HepG2 (cell line): ENCODE measurements around the gene MARCHF9. TPM values are rescaled to one million over a fixed set of nuclear protein-coding genes. Genes with fewer than 3 reads are reported as not detected.

Experiments used
- ATAC-seq: fragments of 200-7000 bp; cut with Tn5 transposase; 3 replicates; pipeline ENCODE4 v1.9.1; 2020; ENCODE audit warnings: mild to moderate bottlenecking, moderate library complexity
- BruUV-seq: library from RNA; stranded (reverse); fragments of 400-500 nt; replicated peaks from 2 replicates; lab custom pipeline; 2021; lab: Mats Ljungman, UMichigan
- CTCF ChIA-PET: fragments of 300-600 bp; formaldehyde crosslinking; extraction: SDS; loops from one replicate; lab custom pipeline; 2021; ENCODE audit warnings: low total read pairs, inconsistent platforms, low intra/inter-chr PET ratio; lab: Yijun Ruan, JAX
- POLR2A ChIA-PET: fragments of 350-600 bp; sonication (Branson Sonifier 250); formaldehyde crosslinking; loops from one replicate; lab custom pipeline; 2020; ENCODE audit warnings: antibody characterized with exemption, inconsistent platforms; lab: Yijun Ruan, JAX
- DNase-seq: peaks from one replicate; pipeline ENCODE4 v3.0.0-alpha.2; 2015; ENCODE audit warnings: low spot score
- FAIRE-seq: peaks from 3 replicates; lab custom pipeline; 2011; peaks lifted over from hg19 to GRCh38; lab: Jason Lieb, UNC
- H2AFZ ChIP-seq: one replicate; pipeline ENCODE4 v1.6.1; 2011; ENCODE audit warnings: low read length, inconsistent platforms
- H3K27ac ChIP-seq: fragments of 300-600 bp; 3 replicates; pipeline ENCODE4 v1.8.0; 2011; ENCODE audit warnings: mixed run types, mild to moderate bottlenecking, mixed read lengths, low read length, inconsistent platforms; ENCODE audit not compliant: insufficient read depth; ENCODE audit errors: extremely low read length
- H3K27me3 ChIP-seq, 2 experiments: fragments of 200-600 bp in 1 of 2; 2 replicates in 1 of 2; 3 replicates in 1 of 2; pipeline versions ENCODE4 v1.6.0 to v1.8.0; 2011; ENCODE audit warnings: low read length in 2 of 2, mild to moderate bottlenecking in 2 of 2, moderate library complexity in 2 of 2, inconsistent platforms in 1 of 2; ENCODE audit not compliant: insufficient read depth in 2 of 2, control insufficient read depth in 1 of 2
- H3K36me3 ChIP-seq, 2 experiments: fragments of 200-600 bp in 1 of 2; replicated peaks in 1 of 2; 2 replicates in 1 of 2; 3 replicates in 1 of 2; pipeline versions ENCODE4 v1.5.1 to v1.8.0; 2011; ENCODE audit warnings: low read length in 2 of 2, inconsistent platforms in 1 of 2; ENCODE audit not compliant: insufficient read depth in 2 of 2, control insufficient read depth in 1 of 2
- H3K4me1 ChIP-seq: 2 replicates; pipeline ENCODE4 v1.5.1; 2012; ENCODE audit warnings: low read length, inconsistent platforms; ENCODE audit not compliant: insufficient read depth
- H3K4me2 ChIP-seq: 2 replicates; pipeline ENCODE4 v1.6.0; 2011; ENCODE audit warnings: low read depth, low read length, inconsistent platforms
- H3K4me3 ChIP-seq, 3 experiments: fragments of 200-600 bp in 1 of 3; sonication (generic), shearing (Covaris generic) in 1 of 3; replicated peaks in 1 of 3; 2 replicates each; pipeline ENCODE4 v1.5.1; 2011 to 2016; ENCODE audit warnings: low read length in 3 of 3, inconsistent platforms in 2 of 3, low read depth in 2 of 3, mild to moderate bottlenecking in 2 of 3, control low read depth in 1 of 3, mixed read lengths in 1 of 3; ENCODE audit not compliant: insufficient read depth in 1 of 3
- H3K79me2 ChIP-seq: one replicate; pipeline ENCODE4 v1.6.1; 2011; ENCODE audit warnings: low read length, inconsistent platforms; ENCODE audit not compliant: insufficient read depth
- H3K9ac ChIP-seq: 2 replicates; pipeline ENCODE4 v1.6.0; 2011; ENCODE audit warnings: mild to moderate bottlenecking, low read depth, low read length, inconsistent platforms; ENCODE audit not compliant: insufficient read depth
- H3K9me3 ChIP-seq: 2 replicates; pipeline ENCODE4 v1.5.1; 2012; ENCODE audit warnings: mild to moderate bottlenecking, low read length
- H4K20me1 ChIP-seq: 2 replicates; pipeline ENCODE4 v1.6.0; 2011; ENCODE audit warnings: inconsistent platforms, mild to moderate bottlenecking, low read length, moderate library complexity; ENCODE audit not compliant: insufficient read depth
- NAIF1 ChIP-seq: sonication (generic); formaldehyde crosslinking; IDR thresholded peaks from 2 replicates; pipeline ENCODE4 v1.5.0; 2020; ENCODE audit warnings: mild to moderate bottlenecking, missing genetic modification reagents, borderline replicate concordance
- ONECUT2 ChIP-seq: sonication (generic); formaldehyde crosslinking; IDR thresholded peaks from 2 replicates; pipeline ENCODE4 v1.4.0; 2020; ENCODE audit warnings: missing genetic modification reagents
- POGZ ChIP-seq: sonication (generic); formaldehyde crosslinking; IDR thresholded peaks from 2 replicates; pipeline ENCODE4 v1.4.0; 2020; ENCODE audit warnings: mild to moderate bottlenecking, missing genetic modification reagents
- SYNCRIP ChIP-seq: fragments of 200-400 bp; formaldehyde crosslinking; IDR thresholded peaks from 2 replicates; pipeline ENCODE4 v1.6.1; 2018; ENCODE audit warnings: mild to moderate bottlenecking, low read depth, low read length; ENCODE audit not compliant: insufficient read depth
- TP53 ChIP-seq: sonication (generic); formaldehyde crosslinking; conservative IDR thresholded peaks from 2 replicates; pipeline ENCODE4 v1.4.0; 2020; ENCODE audit warnings: missing genetic modification reagents
- WGBS: methylation state at CpG from one replicate; pipeline ENCODE4 v1.1.6; 2017; ENCODE audit warnings: low lambda C conversion rate; 5-methylcytosine and 5-hydroxymethylcytosine counted together
- in situ Hi-C: cut with HindIII; loops from 2 replicates; pipeline ENCODE4 v1.10.0; 2017; ENCODE audit warnings: low pct_unique_long_range_greater_than_20kb; ENCODE audit not compliant: extremely low pct_ligation_motif_present
- intact Hi-C: fragments of 100-400 bp; cut with micrococcal nuclease; formaldehyde crosslinking; loops from one replicate; pipeline ENCODE4 v1.10.0; 2022; ENCODE audit not compliant: unreplicated experiment
- microRNA-seq: library from miRNA; unstranded; fragments of <30 nt; microRNA quantifications from one replicate; pipeline ENCODE4, GENCODE V29; 2020
- polyA plus RNA-seq, 8 experiments: library from polyadenylated mRNA; depleted of rRNA in 3 of 8; stranded (reverse) in 7 of 8; unstranded in 1 of 8; fragments of >200 nt; fragmentation: Illumina TruSeq in 4 of 8; extraction: Trizol in 4 of 8; gene quantifications; 2 replicates each; pipeline versions ENCODE4 v1.2.1 to v1.2.3, GENCODE V29; 2011 to 2016; ENCODE audit warnings: low read depth in 4 of 8, missing spikeins in 1 of 8, mixed read lengths in 1 of 8; ENCODE audit not compliant: insufficient read depth in 1 of 8
- small RNA-seq, 3 experiments: library from RNA; depleted of rRNA; stranded (forward); fragments of <200 nt; gene quantifications; one replicate each; pipeline ENCODE3, GENCODE V24; 2012; ENCODE audit warnings: low read depth in 2 of 3, low replicate concordance in 1 of 3; ENCODE audit not compliant: insufficient read length in 3 of 3, insufficient read depth in 2 of 3
- total RNA-seq, 5 experiments: library from RNA; depleted of rRNA; stranded (reverse); fragments of >200 nt; fragmentation: Illumina TruSeq; extraction: Trizol; gene quantifications; 2 replicates each; pipeline ENCODE4 v1.2.3, GENCODE V29; 2016; ENCODE audit warnings: low read depth in 1 of 5
- TF ChIP-seq, protein P1 (sequence below): sonication (generic); formaldehyde crosslinking; IDR thresholded peaks from 2 replicates; pipeline ENCODE4 v1.5.0; 2020; ENCODE audit warnings: missing genetic modification reagents
- TF ChIP-seq, protein P2 (sequence below): sonication (generic); formaldehyde crosslinking; IDR thresholded peaks from 2 replicates; pipeline ENCODE4 v1.8.0; 2022; ENCODE audit warnings: low read depth, missing genetic modification reagents
- TF ChIP-seq, protein P3 (sequence below): IDR thresholded peaks from 2 replicates; pipeline ENCODE4 v1.6.1; 2016; ENCODE audit warnings: low read depth

MARCHF9 gene
- total and polyA plus RNA-seq, 2 of the 13 experiments (the other 11 are each of a cell fraction or from before 2014, with no cell fraction given) = 5.7 to 9.6 TPM

DNA sequence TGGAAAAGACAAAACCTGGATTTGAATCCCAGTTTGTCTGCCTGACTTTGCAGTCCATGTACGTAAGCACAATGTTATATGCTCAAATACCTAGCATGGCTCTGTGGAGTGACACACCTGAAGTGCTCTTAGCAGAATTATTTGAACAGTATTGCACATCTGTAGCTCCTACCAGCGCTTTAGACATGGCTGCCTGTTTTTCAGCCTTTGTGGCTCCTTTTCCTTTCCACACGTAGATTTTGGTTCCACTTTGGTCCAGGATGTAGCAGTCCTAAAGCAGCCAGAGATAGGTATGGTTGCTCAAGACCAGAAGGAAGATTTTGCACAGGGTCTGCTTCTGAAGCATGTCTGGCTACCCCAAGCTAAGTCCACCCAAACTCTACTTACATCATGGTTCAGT, 54.5 kb downstream of the MARCHF9 start:
- Histone ChIP-seq H3K4me2 (no peak overlapping the region), H3K27ac (no peak overlapping the region), H2AFZ (no peak overlapping the region), H3K27me3 (no peaks in the 10 kb centered on the region), H4K20me1 (no peaks in the 10 kb centered on the region), H3K4me1 (peaks cover 24% of the 10 kb centered on the region), H3K9me3 (no peaks in the 10 kb centered on the region), H3K79me2 (no peaks in the 10 kb centered on the region), H3K4me3 (no peak overlapping the region), H3K36me3 (peaks cover 0 to 3% of the 10 kb centered on the region in 2 experiments; a peak in 2 of 5 replicates), H3K9ac (no peak overlapping the region)
- WGBS = 97% methylated on average over 3 of the region's 3 CpGs
- BruUV-seq = no TSS peak
- in situ Hi-C loops (no loop called here), intact Hi-C loops (no loop called here)
- no peak for DNase-seq
- no peak for ATAC-seq
- FAIRE-seq = no peak
- POLR2A ChIA-PET = no interaction called here
- CTCF ChIA-PET = no interaction called here
- TF ChIP-seq SYNCRIP (no peak), TP53 (no peak), POGZ (CRISPR knock-in tag) (no peak), ONECUT2 (CRISPR knock-in tag) (no peak), NAIF1 (no peak)
- TF ChIP-seq, protein P1, sequence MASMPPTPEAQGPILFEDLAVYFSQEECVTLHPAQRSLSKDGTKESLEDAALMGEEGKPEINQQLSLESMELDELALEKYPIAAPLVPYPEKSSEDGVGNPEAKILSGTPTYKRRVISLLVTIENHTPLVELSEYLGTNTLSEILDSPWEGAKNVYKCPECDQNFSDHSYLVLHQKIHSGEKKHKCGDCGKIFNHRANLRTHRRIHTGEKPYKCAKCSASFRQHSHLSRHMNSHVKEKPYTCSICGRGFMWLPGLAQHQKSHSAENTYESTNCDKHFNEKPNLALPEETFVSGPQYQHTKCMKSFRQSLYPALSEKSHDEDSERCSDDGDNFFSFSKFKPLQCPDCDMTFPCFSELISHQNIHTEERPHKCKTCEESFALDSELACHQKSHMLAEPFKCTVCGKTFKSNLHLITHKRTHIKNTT (CRISPR knock-in tag) = no peak
- TF ChIP-seq, protein P2, sequence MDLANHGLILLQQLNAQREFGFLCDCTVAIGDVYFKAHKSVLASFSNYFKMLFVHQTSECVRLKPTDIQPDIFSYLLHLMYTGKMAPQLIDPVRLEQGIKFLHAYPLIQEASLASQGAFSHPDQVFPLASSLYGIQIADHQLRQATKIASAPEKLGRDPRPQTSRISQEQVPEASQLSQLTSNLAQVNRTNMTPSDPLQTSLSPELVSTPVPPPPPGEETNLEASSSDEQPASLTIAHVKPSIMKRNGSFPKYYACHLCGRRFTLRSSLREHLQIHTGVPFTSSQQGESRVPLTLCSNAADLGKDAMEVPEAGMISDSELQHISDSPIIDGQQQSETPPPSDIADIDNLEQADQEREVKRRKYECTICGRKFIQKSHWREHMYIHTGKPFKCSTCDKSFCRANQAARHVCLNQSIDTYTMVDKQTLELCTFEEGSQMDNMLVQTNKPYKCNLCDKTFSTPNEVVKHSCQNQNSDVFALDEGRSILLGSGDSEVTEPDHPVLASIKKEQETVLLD (CRISPR knock-in tag) = no peak
- TF ChIP-seq, protein P3, sequence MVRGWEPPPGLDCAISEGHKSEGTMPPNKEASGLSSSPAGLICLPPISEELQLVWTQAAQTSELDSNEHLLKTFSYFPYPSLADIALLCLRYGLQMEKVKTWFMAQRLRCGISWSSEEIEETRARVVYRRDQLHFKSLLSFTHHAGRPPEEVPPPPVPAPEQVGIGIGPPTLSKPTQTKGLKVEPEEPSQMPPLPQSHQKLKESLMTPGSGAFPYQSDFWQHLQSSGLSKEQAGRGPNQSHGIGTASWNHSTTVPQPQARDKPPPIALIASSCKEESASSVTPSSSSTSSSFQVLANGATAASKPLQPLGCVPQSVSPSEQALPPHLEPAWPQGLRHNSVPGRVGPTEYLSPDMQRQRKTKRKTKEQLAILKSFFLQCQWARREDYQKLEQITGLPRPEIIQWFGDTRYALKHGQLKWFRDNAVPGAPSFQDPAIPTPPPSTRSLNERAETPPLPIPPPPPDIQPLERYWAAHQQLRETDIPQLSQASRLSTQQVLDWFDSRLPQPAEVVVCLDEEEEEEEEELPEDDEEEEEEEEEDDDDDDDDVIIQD (CRISPR knock-in tag) = no peak

Small RNAs within 50 kb of the gene (microRNA-seq; reads per million reads assigned to microRNA genes)
- not detected for gene MIR6759

Small RNAs within 50 kb of the gene (small RNA-seq; reads per million reads assigned to genes)
- gene RNU6-1083P = 0 reads per million in 3 experiments

Other genes starting within 250 kb of the MARCHF9 start
- 17.5 and 27.5 TPM in 2 replicates for gene DDIT3, start 234.6 kb upstream of the MARCHF9 start, total RNA-seq (2016; rRNA removed; fragmentation: Illumina TruSeq; extraction: Trizol)
- 45.2 and 48.7 TPM in 2 replicates for gene DDIT3, start 234.6 kb upstream of the MARCHF9 start, polyA plus RNA-seq (2011; rRNA removed)
- 4.1 and 5.1 TPM in 2 replicates for gene MBD6, start 232.3 kb upstream of the MARCHF9 start, total RNA-seq (2016; rRNA removed; fragmentation: Illumina TruSeq; extraction: Trizol)
- 5.9 and 6.1 TPM in 2 replicates for gene MBD6, start 232.3 kb upstream of the MARCHF9 start, polyA plus RNA-seq (2011; rRNA removed)
- 72.0 and 75.5 TPM in 2 replicates for gene DCTN2, start 207.9 kb upstream of the MARCHF9 start, total RNA-seq (2016; rRNA removed; fragmentation: Illumina TruSeq; extraction: Trizol)
- gene DCTN2, start 207.9 kb upstream of the MARCHF9 start, polyA plus RNA-seq (2011; rRNA removed) = 77.4 and 85.7 TPM in 2 replicates
- gene KIF5A, start 205.1 kb upstream of the MARCHF9 start, total RNA-seq (2016; rRNA removed; fragmentation: Illumina TruSeq; extraction: Trizol) = 1.1 and 1.6 TPM in 2 replicates
- gene KIF5A, start 205.1 kb upstream of the MARCHF9 start, polyA plus RNA-seq (2011; rRNA removed) = 10.3 and 11.9 TPM in 2 replicates
- 23.6 and 26.4 TPM in 2 replicates for gene PIP4K2C, start 163.9 kb upstream of the MARCHF9 start, total RNA-seq (2016; rRNA removed; fragmentation: Illumina TruSeq; extraction: Trizol)
- 21.7 and 23.3 TPM in 2 replicates for gene PIP4K2C, start 163.9 kb upstream of the MARCHF9 start, polyA plus RNA-seq (2011; rRNA removed)
- 5.4 and 9.0 TPM in 2 replicates for gene DTX3, start 150.3 kb upstream of the MARCHF9 start, total RNA-seq (2016; rRNA removed; fragmentation: Illumina TruSeq; extraction: Trizol)
- gene DTX3, start 150.3 kb upstream of the MARCHF9 start, polyA plus RNA-seq (2011; rRNA removed) = 27.2 and 28.7 TPM in 2 replicates
- gene ARHGEF25, start 143.7 kb upstream of the MARCHF9 start, total RNA-seq (2016; rRNA removed; fragmentation: Illumina TruSeq; extraction: Trizol) = 10.1 and 11.5 TPM in 2 replicates
- gene ARHGEF25, start 143.7 kb upstream of the MARCHF9 start, polyA plus RNA-seq (2011; rRNA removed) = 12.5 and 15.3 TPM in 2 replicates
- 1.9 and 4.5 TPM in 2 replicates for gene B4GALNT1, start 121.9 kb upstream of the MARCHF9 start, total RNA-seq (2016; rRNA removed; fragmentation: Illumina TruSeq; extraction: Trizol)
- gene B4GALNT1, start 121.9 kb upstream of the MARCHF9 start, polyA plus RNA-seq (2011; rRNA removed) = 5.4 and 5.9 TPM in 2 replicates
- gene OS9, start 61.0 kb upstream of the MARCHF9 start, total RNA-seq (2016; rRNA removed; fragmentation: Illumina TruSeq; extraction: Trizol) = 51.7 and 156 TPM in 2 replicates
- 206 and 225 TPM in 2 replicates for gene OS9, start 61.0 kb upstream of the MARCHF9 start, polyA plus RNA-seq (2011; rRNA removed)
- 0.38 and 0.81 TPM in 2 replicates for gene AGAP2, start 16.4 kb upstream of the MARCHF9 start, total RNA-seq (2016; rRNA removed; fragmentation: Illumina TruSeq; extraction: Trizol)
- 0.45 and 0.73 TPM in 2 replicates for gene AGAP2, start 16.4 kb upstream of the MARCHF9 start, polyA plus RNA-seq (2011; rRNA removed)
- 5.4 and 10.4 TPM in 2 replicates for gene TSPAN31, start 10.1 kb upstream of the MARCHF9 start, total RNA-seq (2016; rRNA removed; fragmentation: Illumina TruSeq; extraction: Trizol)
- gene TSPAN31, start 10.1 kb upstream of the MARCHF9 start, polyA plus RNA-seq (2011; rRNA removed) = 24.6 and 27.3 TPM in 2 replicates
- 209 and 255 TPM in 2 replicates for gene CDK4, start 2.8 kb upstream of the MARCHF9 start, total RNA-seq (2016; rRNA removed; fragmentation: Illumina TruSeq; extraction: Trizol)
- 171 and 191 TPM in 2 replicates for gene CDK4, start 2.8 kb upstream of the MARCHF9 start, polyA plus RNA-seq (2011; rRNA removed)
- 0.97 and 2.3 TPM in 2 replicates for gene CYP27B1, start 12.0 kb downstream of the MARCHF9 start, total RNA-seq (2016; rRNA removed; fragmentation: Illumina TruSeq; extraction: Trizol)
- 3.0 and 3.4 TPM in 2 replicates for gene CYP27B1, start 12.0 kb downstream of the MARCHF9 start, polyA plus RNA-seq (2011; rRNA removed)
- 34.7 and 35.5 TPM in 2 replicates for gene METTL1, start 17.0 kb downstream of the MARCHF9 start, total RNA-seq (2016; rRNA removed; fragmentation: Illumina TruSeq; extraction: Trizol)
- gene METTL1, start 17.0 kb downstream of the MARCHF9 start, polyA plus RNA-seq (2011; rRNA removed) = 36.9 and 38.3 TPM in 2 replicates
- 4.7 and 6.6 TPM in 2 replicates for gene EEF1AKMT3, start 17.5 kb downstream of the MARCHF9 start, total RNA-seq (2016; rRNA removed; fragmentation: Illumina TruSeq; extraction: Trizol)
- 10.8 and 11.4 TPM in 2 replicates for gene EEF1AKMT3, start 17.5 kb downstream of the MARCHF9 start, polyA plus RNA-seq (2011; rRNA removed)
- 68.3 and 89.7 TPM in 2 replicates for gene TSFM, start 27.7 kb downstream of the MARCHF9 start, total RNA-seq (2016; rRNA removed; fragmentation: Illumina TruSeq; extraction: Trizol)
- gene TSFM, start 27.7 kb downstream of the MARCHF9 start, polyA plus RNA-seq (2011; rRNA removed) = 24.0 and 29.8 TPM in 2 replicates
- gene AVIL, start 63.6 kb downstream of the MARCHF9 start, total RNA-seq (2016; rRNA removed; fragmentation: Illumina TruSeq; extraction: Trizol) = 0.53 and 1.2 TPM in 2 replicates
- gene AVIL, start 63.6 kb downstream of the MARCHF9 start, polyA plus RNA-seq (2011; rRNA removed) = 1.4 and 2.0 TPM in 2 replicates
- 38.1 and 42.4 TPM in 2 replicates for gene CTDSP2, start 91.6 kb downstream of the MARCHF9 start, total RNA-seq (2016; rRNA removed; fragmentation: Illumina TruSeq; extraction: Trizol)
- gene CTDSP2, start 91.6 kb downstream of the MARCHF9 start, polyA plus RNA-seq (2011; rRNA removed) = 82.5 and 91.3 TPM in 2 replicates
- 12.1 and 13.1 TPM in 2 replicates for gene ATP23, start 186.5 kb downstream of the MARCHF9 start, total RNA-seq (2016; rRNA removed; fragmentation: Illumina TruSeq; extraction: Trizol)
- gene ATP23, start 186.5 kb downstream of the MARCHF9 start, polyA plus RNA-seq (2011; rRNA removed) = 11.4 and 14.7 TPM in 2 replicates